ENCODE data around the gene CBX4. TPM values are rescaled to one million over a fixed set of nuclear protein-coding genes. Genes with fewer than 3 reads are reported as not detected.

Gene CBX4
- total RNA-seq, 6 experiments from 2014 or later: 8.9 to 21.9 (median 15.1) TPM

- no peaks in the 10 kb centered on the region for H3K36me3 ChIP-seq
- H3K27ac ChIP-seq: peak overlapping the region in 2 of 3 donors; percentile 58 to 60
- WGBS (ENCODE audit: insufficient coverage, low coverage, low lambda C conversion rate, missing lambda C conversion rate): 0% methylated on average over 14 of the region's 89 CpGs
- peaks cover 17 to 45% of the 10 kb centered on the region in 2 donors for H3K27me3 ChIP-seq
- no peak for DNase-seq
- intact Hi-C loops (cut with DNase I): no loop called here
- ATAC-seq: peak in 2 of 4 donors; percentile 5 to 21
- peaks cover 0 to 35% (median 8%) of the 10 kb centered on the region in 4 donors for H3K4me1 ChIP-seq
- no peak for TF ChIP-seq CTCF (IDR thresholded peaks at IDR 0.05)
- TF ChIP-seq POLR2A (IDR thresholded peaks at IDR 0.05): no peak
- H3K4me3 ChIP-seq: peak overlapping the region; percentile 58 to 78 (median 74)
- no peaks in the 10 kb centered on the region for H3K9me3 ChIP-seq
These were observed 41.5 kb downstream of the CBX4 start for GRCh38 chr17:79797492-79798298.

DNA sequence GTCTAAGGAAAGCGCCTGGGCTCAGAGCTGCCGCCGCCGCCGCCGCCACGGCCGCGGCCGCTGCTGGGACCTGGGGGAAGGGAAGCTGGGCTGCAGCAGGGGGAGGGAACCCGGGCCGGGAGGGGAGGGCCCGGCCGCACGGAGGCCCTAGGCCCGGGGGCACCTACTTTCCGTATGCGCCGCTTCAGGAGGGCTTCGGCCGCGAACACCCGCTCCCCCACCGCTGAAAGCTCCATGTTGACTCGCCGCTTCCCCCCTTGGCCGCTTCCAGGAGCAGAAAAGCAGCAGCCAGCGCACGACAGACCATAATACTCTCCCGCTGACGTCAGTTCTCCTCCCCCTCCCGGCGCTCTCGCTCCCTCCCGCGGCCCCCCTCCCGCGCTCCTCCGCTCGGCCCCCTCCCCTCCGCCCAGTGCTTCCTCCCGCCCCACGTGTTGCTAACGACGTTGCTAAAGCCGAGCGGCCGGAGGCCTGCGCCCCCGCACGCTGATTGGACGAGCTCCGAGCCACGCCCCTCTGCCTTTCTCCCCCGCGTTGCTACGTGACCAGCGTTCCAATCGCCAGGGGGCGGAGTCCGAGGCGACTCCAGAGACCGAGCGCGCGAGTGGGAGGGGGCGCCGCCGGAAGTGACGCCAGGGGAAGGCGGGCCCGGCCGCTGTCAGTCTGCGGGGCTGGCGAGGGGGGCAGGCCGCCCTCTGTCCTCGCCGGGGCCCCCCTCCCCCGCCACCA, 42.3 kb downstream of the CBX4 start, which contains the start of gene CBX8:
TSS of gene CBX8 (minus strand) at position 315 of the 729 bp plus-strand sequence. CDS start at position 236, 79 bp downstream.
- WGBS (ENCODE audit: insufficient coverage, low coverage, low lambda C conversion rate, missing lambda C conversion rate): 0% methylated on average over 15 of the region's 79 CpGs
- Histone ChIP-seq H3K9me3 (no peaks in the 10 kb centered on the region), H3K27ac (peak within 1 kb of the TSS; percentile 68 to 88 (median 82)), H3K4me1 (peaks cover 0 to 31% (median 8%) of the 10 kb centered on the region in 4 donors), H3K4me3 (peak within 1 kb of the TSS; percentile 58 to 78 (median 74)), H3K27me3 (peaks cover 13 to 39% of the 10 kb centered on the region in 2 donors), H3K36me3 (no peaks in the 10 kb centered on the region)
- intact Hi-C loops (cut with DNase I): no loop called here
- DNase-seq: peak; percentile 100
- ATAC-seq: peak; percentile 90 to 93 (median 92)
- TF ChIP-seq CTCF (IDR thresholded peaks at IDR 0.05) (peak in 1 of 4 donors; percentile 29), POLR2A (IDR thresholded peaks at IDR 0.05) (peak; percentile 56)

DNA sequence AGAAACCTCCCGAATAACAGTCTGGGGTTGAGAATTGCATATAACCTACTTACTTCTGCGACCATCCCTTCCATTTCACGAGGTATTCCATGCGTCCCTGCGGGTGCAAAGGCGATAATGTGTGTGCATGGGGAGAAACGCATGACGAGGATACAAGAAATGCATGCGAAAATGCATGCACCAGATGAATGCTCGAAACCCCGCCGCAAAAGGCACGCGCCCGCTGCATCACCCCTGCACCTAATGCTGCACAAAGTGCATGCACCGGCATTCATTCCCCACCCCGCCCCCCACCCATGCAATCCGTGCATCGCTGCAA, 42.8 kb downstream of the CBX4 start:
- ATAC-seq (no peak), DNase-seq (no peak)
- peak overlapping the region in 2 of 3 donors; percentile 82 to 88 for H3K27ac ChIP-seq
- peaks cover 0 to 30% (median 8%) of the 10 kb centered on the region in 4 donors for H3K4me1 ChIP-seq
- peaks cover 9 to 39% of the 10 kb centered on the region in 2 donors for H3K27me3 ChIP-seq
- under 1% methylated on average over 19 of the region's 19 CpGs for WGBS (ENCODE audit: insufficient coverage, low coverage, low lambda C conversion rate, missing lambda C conversion rate)
- intact Hi-C loops (cut with DNase I): no loop called here
- no peak for TF ChIP-seq POLR2A (IDR thresholded peaks at IDR 0.05)
- TF ChIP-seq CTCF (IDR thresholded peaks at IDR 0.05): no peak
- peak overlapping the region; percentile 55 to 78 (median 74) for H3K4me3 ChIP-seq
- H3K36me3 ChIP-seq: no peaks in the 10 kb centered on the region
- H3K9me3 ChIP-seq: no peaks in the 10 kb centered on the region

DNA sequence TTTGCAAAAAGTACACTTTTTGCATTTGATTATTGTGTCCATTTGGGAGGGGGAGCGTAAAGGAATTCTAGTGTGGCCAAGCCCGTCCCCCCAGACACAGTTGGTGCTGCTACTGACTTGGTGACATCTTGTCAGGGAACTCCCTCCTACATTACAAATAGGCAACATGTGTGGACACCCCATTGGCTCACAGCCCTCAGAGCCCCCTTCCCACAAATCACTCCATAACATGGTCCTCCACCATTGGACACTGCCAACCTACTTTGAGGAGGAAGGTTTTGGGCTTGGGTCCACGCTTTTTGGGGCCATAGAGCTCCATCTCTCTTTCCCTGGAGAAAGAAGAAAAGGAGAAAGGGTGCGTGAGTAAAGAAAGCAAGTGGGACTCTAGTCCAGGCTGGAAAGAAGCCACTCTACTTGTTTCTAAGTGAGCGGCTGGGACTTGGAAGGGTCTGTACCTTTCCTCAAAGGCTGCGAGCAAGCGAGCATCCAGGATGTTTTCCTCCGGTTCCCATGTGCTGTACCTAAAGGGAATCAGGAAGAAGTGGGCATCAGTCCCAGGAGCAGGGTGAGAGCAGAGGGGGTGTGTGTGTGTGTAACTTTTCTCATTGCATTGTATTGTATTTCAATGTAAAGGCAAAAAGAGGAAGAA, 43.3 kb downstream of the CBX4 start:
- no peaks in the 10 kb centered on the region for H3K36me3 ChIP-seq
- H3K9me3 ChIP-seq: no peaks in the 10 kb centered on the region
- DNase-seq (no peak), ATAC-seq (no peak)
- H3K27me3 ChIP-seq: peaks cover 9 to 41% of the 10 kb centered on the region in 2 donors
- intact Hi-C loops (cut with DNase I): no loop called here
- TF ChIP-seq CTCF (IDR thresholded peaks at IDR 0.05) (no peak), POLR2A (IDR thresholded peaks at IDR 0.05) (no peak)
- 91% methylated on average over 8 of the region's 8 CpGs for WGBS (ENCODE audit: insufficient coverage, low coverage, low lambda C conversion rate, missing lambda C conversion rate)
- H3K4me3 ChIP-seq: peak overlapping the region; percentile 55 to 78 (median 74)
- peaks cover 0 to 26% (median 8%) of the 10 kb centered on the region in 4 donors for H3K4me1 ChIP-seq
- H3K27ac ChIP-seq: no peak overlapping the region

Data from right lobe of liver (tissue), 6 donors.